Lung (tissue), 12 donors: ENCODE measurements around the gene GABBR2. TPM values are rescaled to one million over a fixed set of nuclear protein-coding genes. Genes with fewer than 3 reads are reported as not detected.
"Not testable (repeated sequence)": the region's sequence is repeated elsewhere in the genome, so short reads cannot be mapped to it uniquely, and the experiment has no call there.

Experiments used
- ATAC-seq: fragments of 200-7000 bp; cut with Tn5 transposase; one replicate; pipeline ENCODE4 v1.9.1; 2020; ENCODE audit warnings: moderate number of reproducible peaks; ENCODE audit not compliant: insufficient read depth, low FRiP score
- DNase-seq, 3 donors: peaks; one replicate each; pipeline ENCODE4 v3.0.0-alpha.2; 2013 to 2017
- H3K27ac ChIP-seq, 2 donors: one replicate each; pipeline ENCODE4 v1.5.1; 2013; ENCODE audit warnings: mild to moderate bottlenecking in 2 of 2, moderate library complexity in 2 of 2, control low read depth in 1 of 2, inconsistent platforms in 1 of 2, low read depth in 1 of 2, low read length in 1 of 2
- H3K27me3 ChIP-seq, 3 donors: one replicate each; pipeline ENCODE4 v1.5.1; 2013; ENCODE audit warnings: low read length in 2 of 3; ENCODE audit not compliant: control insufficient read depth in 3 of 3, insufficient read depth in 3 of 3
- H3K36me3 ChIP-seq, 4 donors: one replicate each; pipeline ENCODE4 v1.5.1; 2013; ENCODE audit warnings: low read length in 4 of 4, mild to moderate bottlenecking in 1 of 4, moderate library complexity in 1 of 4; ENCODE audit not compliant: control insufficient read depth in 4 of 4, insufficient read depth in 4 of 4
- H3K4me1 ChIP-seq, 5 donors: one replicate each; pipeline ENCODE4 v1.5.1; 2013; ENCODE audit warnings: low read length in 5 of 5, mild to moderate bottlenecking in 2 of 5, moderate library complexity in 1 of 5; ENCODE audit not compliant: control insufficient read depth in 5 of 5, insufficient read depth in 5 of 5
- H3K4me3 ChIP-seq: one replicate; pipeline ENCODE4 v1.5.1; 2013; ENCODE audit warnings: mild to moderate bottlenecking, control low read depth, moderate library complexity
- H3K9ac ChIP-seq, 2 donors: one replicate each; pipeline ENCODE4 v1.5.1; 2013; ENCODE audit warnings: low read length in 2 of 2, control low read depth in 1 of 2; ENCODE audit not compliant: insufficient read depth in 1 of 2
- H3K9me3 ChIP-seq, 4 donors: one replicate each; pipeline ENCODE4 v1.5.1; 2013; ENCODE audit warnings: low read length in 3 of 4, mild to moderate bottlenecking in 1 of 4, moderate library complexity in 1 of 4; ENCODE audit not compliant: control insufficient read depth in 4 of 4, insufficient read depth in 3 of 4
- WGBS, 2 donors: extraction: QIAGEN DNeasy Blood & Tissue Kit; methylation state at CpG; one replicate each; pipeline ENCODE4 v1.1.7; 2013; 5-methylcytosine and 5-hydroxymethylcytosine counted together
- polyA plus RNA-seq, 2 donors: library from polyadenylated mRNA; stranded (reverse); fragments of 200-250 nt; gene quantifications; one replicate each; pipeline ENCODE4 v1.2.1, GENCODE V29; 2013
- total RNA-seq, 2 donors: library from RNA; depleted of rRNA in 1 of 2; stranded (reverse); fragments of >200 nt in 1 of 2; gene quantifications; one replicate each; pipeline ENCODE4 v1.2.1, GENCODE V29; 2014 to 2021
- TF ChIP-seq, protein P1 (sequence below): IDR thresholded peaks from 2 replicates; pipeline ENCODE4 v1.5.1; 2012; ENCODE audit warnings: mild to moderate bottlenecking; ENCODE audit errors: control extremely low read depth, extremely low read depth
- donor health status: control.
- donor health status: control.
- donor health status: Bipolar disorder and iron deficiency.
- donor health status: healthy.
- donor health status: DM: yes; HTN: yes; CAD: no.

The GABBR2 gene
- total and polyA plus RNA-seq, 4 donors = 0.40 to 1.8 (median 0.64) TPM

DNA sequence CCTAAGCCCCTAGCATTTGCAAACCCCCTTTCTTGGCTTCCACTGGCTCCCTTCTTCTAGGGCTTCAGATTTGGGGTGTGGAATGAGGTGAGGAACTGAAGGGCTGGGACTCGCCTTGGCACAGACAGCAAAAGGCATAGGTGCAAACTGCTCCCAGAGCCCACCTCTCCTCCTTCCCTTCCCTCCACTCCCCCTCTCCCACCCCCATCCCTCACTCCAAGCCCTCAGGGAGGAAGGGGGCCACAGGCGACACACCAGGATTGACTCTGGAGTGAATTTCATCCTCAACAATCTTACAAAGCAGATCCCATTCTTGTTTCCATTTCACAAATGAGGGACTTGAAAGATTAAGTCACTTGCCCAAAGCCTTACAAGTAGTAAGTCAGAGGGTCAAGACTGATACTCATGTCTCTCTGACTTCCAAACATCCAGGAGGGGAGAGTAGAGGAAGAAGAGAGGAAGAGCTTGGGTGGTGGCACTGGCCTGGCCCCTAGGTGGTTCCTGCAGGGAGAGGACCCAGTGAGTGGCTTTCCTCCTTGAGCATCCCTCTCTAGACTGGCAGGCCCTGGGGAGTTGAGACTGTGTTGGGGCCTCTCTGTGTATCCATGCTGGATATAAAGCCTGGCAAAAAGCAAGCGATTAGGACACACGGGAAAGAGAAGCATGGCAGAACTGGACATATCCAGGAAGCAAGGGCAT lies 193.1 kb downstream of the GABBR2 start:
- DNase-seq (no peak), ATAC-seq (no peak)
- Histone ChIP-seq H3K4me3 (no peak overlapping the region), H3K36me3 (no peaks in the 10 kb centered on the region), H3K27ac (no peak overlapping the region), H3K9me3 (no peaks in the 10 kb centered on the region), H3K9ac (no peak overlapping the region), H3K27me3 (no peaks in the 10 kb centered on the region), H3K4me1 (no peaks in the 10 kb centered on the region)
- TF ChIP-seq, protein P1, sequence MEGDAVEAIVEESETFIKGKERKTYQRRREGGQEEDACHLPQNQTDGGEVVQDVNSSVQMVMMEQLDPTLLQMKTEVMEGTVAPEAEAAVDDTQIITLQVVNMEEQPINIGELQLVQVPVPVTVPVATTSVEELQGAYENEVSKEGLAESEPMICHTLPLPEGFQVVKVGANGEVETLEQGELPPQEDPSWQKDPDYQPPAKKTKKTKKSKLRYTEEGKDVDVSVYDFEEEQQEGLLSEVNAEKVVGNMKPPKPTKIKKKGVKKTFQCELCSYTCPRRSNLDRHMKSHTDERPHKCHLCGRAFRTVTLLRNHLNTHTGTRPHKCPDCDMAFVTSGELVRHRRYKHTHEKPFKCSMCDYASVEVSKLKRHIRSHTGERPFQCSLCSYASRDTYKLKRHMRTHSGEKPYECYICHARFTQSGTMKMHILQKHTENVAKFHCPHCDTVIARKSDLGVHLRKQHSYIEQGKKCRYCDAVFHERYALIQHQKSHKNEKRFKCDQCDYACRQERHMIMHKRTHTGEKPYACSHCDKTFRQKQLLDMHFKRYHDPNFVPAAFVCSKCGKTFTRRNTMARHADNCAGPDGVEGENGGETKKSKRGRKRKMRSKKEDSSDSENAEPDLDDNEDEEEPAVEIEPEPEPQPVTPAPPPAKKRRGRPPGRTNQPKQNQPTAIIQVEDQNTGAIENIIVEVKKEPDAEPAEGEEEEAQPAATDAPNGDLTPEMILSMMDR = no peak
- WGBS, 2 donors = 91 to 93% methylated on average over 4 of the region's 4 CpGs

DNA sequence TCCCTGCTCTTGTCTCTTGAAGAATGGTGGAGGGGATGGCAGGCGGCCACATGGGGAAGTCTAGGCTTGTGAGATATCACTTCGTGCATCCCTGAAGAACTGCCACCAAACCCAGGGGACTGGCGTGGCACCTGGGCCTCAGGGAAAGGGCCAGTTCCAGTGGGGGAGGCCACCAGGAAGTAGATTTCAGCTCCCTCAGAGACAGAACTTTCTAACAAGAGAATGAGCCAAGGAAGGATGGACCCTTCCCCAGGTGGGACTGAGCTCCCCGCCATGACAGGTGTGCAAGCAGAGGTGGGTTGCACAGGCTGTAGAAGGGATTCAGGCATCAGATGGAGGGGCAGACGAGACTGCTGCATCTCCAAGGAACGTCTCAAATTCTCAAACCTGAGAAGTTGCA lies 193.9 kb downstream of the GABBR2 start:
- H3K9ac ChIP-seq = no peak overlapping the region
- H3K36me3 ChIP-seq = no peaks in the 10 kb centered on the region
- no peaks in the 10 kb centered on the region for H3K27me3 ChIP-seq
- H3K4me3 ChIP-seq = no peak overlapping the region
- no peak overlapping the region for H3K27ac ChIP-seq
- TF ChIP-seq, protein P1 = no peak
- ATAC-seq (no peak), DNase-seq (no peak)
- H3K9me3 ChIP-seq = no peaks in the 10 kb centered on the region
- H3K4me1 ChIP-seq = no peaks in the 10 kb centered on the region
- WGBS, 2 donors = 84 to 88% methylated on average over 6 of the region's 6 CpGs

DNA sequence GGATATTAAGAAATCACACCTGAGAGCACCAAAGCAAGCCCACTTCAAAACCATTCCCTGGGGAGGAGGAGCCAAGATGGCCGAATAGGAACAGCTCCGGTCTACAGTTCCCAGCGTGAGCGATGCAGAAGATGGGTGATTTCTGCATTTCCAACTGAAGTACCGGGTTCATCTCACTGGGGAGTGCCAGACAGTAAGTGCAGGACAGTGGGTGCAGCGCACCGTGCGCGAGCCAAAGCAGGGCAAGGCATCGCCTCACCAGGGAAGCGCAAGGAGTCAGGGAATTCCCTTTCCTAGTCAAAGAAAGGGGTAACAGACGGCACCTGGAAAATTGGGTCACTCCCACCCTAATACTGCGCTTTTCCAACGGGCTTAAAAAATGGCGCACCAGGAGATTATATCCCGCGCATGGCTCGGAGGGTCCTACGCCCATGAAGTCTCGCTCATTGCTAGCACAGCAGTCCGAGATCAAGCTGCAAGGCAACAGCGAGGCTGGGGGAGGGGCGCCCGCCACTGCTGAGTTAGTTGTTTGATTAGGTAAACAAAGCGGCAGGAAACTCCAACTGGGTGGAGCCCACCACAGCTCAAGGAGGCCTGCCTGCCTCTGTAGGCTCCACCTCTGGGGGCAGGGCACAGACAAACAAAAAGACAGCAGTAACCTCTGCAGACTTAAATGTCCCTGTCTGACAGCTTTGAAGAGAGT lies 200.4 kb downstream of the GABBR2 start:
- H3K27me3 ChIP-seq, H3K9me3 ChIP-seq, H3K4me1 ChIP-seq, DNase-seq, ATAC-seq, H3K36me3 ChIP-seq, H3K27ac ChIP-seq, H3K4me3 ChIP-seq, H3K9ac ChIP-seq: not testable (repeated sequence)
- 73 to 89% methylated on average over 17 to 25 of the region's 25 CpGs for WGBS, 2 donors

DNA sequence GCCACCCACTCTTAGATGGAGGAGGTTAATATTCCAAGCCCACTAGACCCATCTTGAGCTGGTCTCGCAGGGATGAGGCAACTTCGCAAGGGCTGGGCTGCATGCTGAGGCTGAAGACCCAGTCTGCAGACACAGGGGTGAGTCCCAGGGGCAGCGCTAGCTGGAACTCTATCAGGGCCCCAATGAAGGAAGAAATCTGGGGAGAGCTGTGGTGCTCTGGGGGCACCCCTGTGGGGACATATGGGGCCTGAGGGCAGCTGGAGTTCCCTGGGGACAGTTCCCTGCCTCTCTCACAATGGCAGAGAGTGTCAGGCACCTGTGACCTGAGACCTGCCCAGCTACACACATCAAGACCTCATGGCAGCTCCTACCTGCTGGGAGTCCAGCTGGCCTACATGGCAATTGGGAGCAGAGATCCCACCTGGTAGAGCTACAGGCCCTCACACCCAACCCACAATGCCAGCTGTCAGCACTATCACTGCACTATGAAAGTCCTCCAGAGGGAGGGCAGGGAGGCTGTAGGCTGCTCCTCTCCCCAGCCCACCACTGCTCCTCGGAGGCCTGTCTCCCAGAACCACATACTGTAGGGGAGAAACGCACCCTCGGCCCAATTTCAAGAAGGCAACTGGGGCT lies 202.2 kb downstream of the GABBR2 start:
- no peaks in the 10 kb centered on the region for H3K36me3 ChIP-seq
- no peak for DNase-seq
- no peak overlapping the region for H3K27ac ChIP-seq
- H3K4me3 ChIP-seq = no peak overlapping the region
- no peak overlapping the region for H3K9ac ChIP-seq
- H3K9me3 ChIP-seq = no peaks in the 10 kb centered on the region
- 93 to 96% methylated on average over 6 of the region's 6 CpGs for WGBS, 2 donors
- no peaks in the 10 kb centered on the region for H3K27me3 ChIP-seq
- TF ChIP-seq, protein P1 = no peak
- peaks cover 0 to 2% (median 0%) of the 10 kb centered on the region in 5 donors for H3K4me1 ChIP-seq
- ATAC-seq = no peak
